Skeletal muscle tissue (tissue), 4 donors: Measurements from ENCODE around the gene PHKB. TPM values are rescaled to one million over a fixed set of nuclear protein-coding genes. Genes with fewer than 3 reads are reported as not detected.
"Not testable (repeated sequence)": the region's sequence is repeated elsewhere in the genome, so short reads cannot be mapped to it uniquely, and the experiment has no call there.

Experiments used
- H3K27ac ChIP-seq: one replicate; pipeline ENCODE4 v1.7.0; 2013; ENCODE audit warnings: mild to moderate bottlenecking, low read depth, low read length, inconsistent platforms
- H3K27me3 ChIP-seq, 3 donors: one replicate each; pipeline ENCODE4 v1.7.0; 2013; ENCODE audit warnings: low read length in 3 of 3; ENCODE audit not compliant: control insufficient read depth in 3 of 3, insufficient read depth in 3 of 3
- H3K36me3 ChIP-seq, 3 donors: one replicate each; pipeline ENCODE4 v1.7.0; 2013; ENCODE audit warnings: low read length in 3 of 3; ENCODE audit not compliant: control insufficient read depth in 3 of 3, insufficient read depth in 3 of 3
- H3K4me1 ChIP-seq, 3 donors: one replicate each; pipeline ENCODE4 v1.7.0; 2013; ENCODE audit warnings: low read length in 3 of 3, mild to moderate bottlenecking in 3 of 3; ENCODE audit not compliant: control insufficient read depth in 3 of 3, insufficient read depth in 3 of 3
- H3K4me3 ChIP-seq, 3 donors: one replicate each; pipeline ENCODE4 v1.7.0; 2013; ENCODE audit warnings: low read length in 3 of 3
- H3K9ac ChIP-seq, 3 donors: one replicate each; pipeline ENCODE4 v1.7.0; 2013; ENCODE audit warnings: low read length in 3 of 3, mild to moderate bottlenecking in 3 of 3, moderate library complexity in 2 of 3, low read depth in 1 of 3
- H3K9me3 ChIP-seq, 3 donors: one replicate each; pipeline ENCODE4 v1.7.0; 2013; ENCODE audit warnings: low read length in 3 of 3; ENCODE audit not compliant: control insufficient read depth in 3 of 3
- total RNA-seq: library from RNA; depleted of rRNA; stranded (reverse); fragments of >200 nt; gene quantifications from one replicate; pipeline ENCODE4 v1.2.3, GENCODE V29; 2014
- donor health status: Osteomylitis.

The PHKB gene
- total RNA-seq, 1 donor from 2014 or later = 68.9 TPM

GRCh38 chr16:47676635-47677177 is 215.6 kb downstream of the PHKB start:
- no peak overlapping the region for H3K9ac ChIP-seq
- no peaks in the 10 kb centered on the region for H3K27me3 ChIP-seq
- H3K27ac ChIP-seq = no peak overlapping the region
- no peak overlapping the region for H3K4me3 ChIP-seq
- H3K36me3 ChIP-seq = peaks cover 12 to 26% (median 25%) of the 10 kb centered on the region in 3 donors
- no peaks in the 10 kb centered on the region for H3K4me1 ChIP-seq
- H3K9me3 ChIP-seq = no peaks in the 10 kb centered on the region

DNA sequence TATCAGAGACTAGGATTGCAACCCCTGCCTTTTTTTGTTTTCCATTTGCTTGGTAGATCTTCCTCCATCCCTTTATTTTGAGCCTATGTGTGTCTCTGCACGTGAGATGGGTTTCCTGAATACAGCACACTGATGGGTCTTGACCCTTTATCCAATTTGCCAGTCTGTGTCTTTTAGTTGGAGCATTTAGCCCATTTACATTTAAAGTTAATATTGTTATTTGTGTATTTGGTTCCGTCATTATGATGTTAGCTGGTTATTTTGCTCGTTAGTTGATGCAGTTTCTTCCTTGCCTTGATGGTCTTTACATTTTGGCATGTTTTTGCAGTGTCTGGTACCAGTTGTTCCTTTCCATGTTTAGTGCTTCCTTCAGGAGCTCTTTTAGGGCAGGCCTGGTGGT is 220.4 kb downstream of the PHKB start:
- not testable (repeated sequence) for H3K9ac ChIP-seq, H3K4me1 ChIP-seq, H3K27me3 ChIP-seq, H3K9me3 ChIP-seq, H3K27ac ChIP-seq, H3K4me3 ChIP-seq
- peaks cover 9 to 13% (median 10%) of the 10 kb centered on the region in 3 donors for H3K36me3 ChIP-seq

DNA sequence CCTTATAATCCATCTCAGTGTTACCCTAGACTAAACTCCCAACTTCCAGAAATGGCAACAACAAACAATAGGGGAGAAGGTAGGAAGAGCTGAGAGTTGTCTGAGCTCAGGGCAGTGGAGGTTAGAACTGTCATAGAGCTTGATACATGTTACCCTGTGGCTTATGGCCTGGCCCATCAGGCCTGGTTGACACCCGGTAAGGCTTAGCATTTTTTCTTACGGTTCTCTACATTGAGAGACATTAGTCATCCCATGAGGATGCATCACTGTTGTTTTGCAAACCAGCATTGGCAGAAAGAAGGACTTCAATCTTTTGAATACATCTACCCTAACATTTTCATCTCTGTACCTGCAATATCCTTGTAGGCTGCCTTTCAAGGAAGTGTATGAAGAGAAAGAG is 226.6 kb downstream of the PHKB start:
- H3K27me3 ChIP-seq = no peaks in the 10 kb centered on the region
- H3K4me1 ChIP-seq = no peaks in the 10 kb centered on the region
- no peak overlapping the region for H3K4me3 ChIP-seq
- no peak overlapping the region for H3K9ac ChIP-seq
- peaks cover 14 to 36% (median 26%) of the 10 kb centered on the region in 3 donors for H3K36me3 ChIP-seq
- no peak overlapping the region for H3K27ac ChIP-seq
- no peaks in the 10 kb centered on the region for H3K9me3 ChIP-seq

DNA sequence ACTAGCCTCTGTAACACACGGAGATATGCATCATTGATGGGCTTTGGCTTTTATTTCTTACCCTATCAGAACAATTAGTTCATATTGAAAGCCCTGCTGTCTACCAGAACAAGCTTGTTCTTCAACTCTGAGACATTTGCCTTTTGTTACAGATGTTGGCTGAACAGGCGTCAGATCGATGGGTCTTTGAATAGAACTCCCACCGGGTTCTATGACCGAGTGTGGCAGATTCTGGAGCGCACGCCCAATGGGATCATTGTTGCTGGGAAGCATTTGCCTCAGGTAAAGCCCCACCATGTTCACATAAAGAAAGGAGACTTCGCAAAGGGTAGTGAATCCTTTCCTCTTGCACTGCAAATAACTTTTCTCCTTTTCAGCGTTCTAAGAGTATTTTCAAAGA is 232.1 kb downstream of the PHKB start:
- H3K27ac ChIP-seq = no peak overlapping the region
- H3K27me3 ChIP-seq = no peaks in the 10 kb centered on the region
- H3K9me3 ChIP-seq = no peaks in the 10 kb centered on the region
- no peak overlapping the region for H3K9ac ChIP-seq
- no peak overlapping the region for H3K4me3 ChIP-seq
- no peaks in the 10 kb centered on the region for H3K4me1 ChIP-seq
- peaks cover 50 to 70% (median 70%) of the 10 kb centered on the region in 3 donors for H3K36me3 ChIP-seq

DNA sequence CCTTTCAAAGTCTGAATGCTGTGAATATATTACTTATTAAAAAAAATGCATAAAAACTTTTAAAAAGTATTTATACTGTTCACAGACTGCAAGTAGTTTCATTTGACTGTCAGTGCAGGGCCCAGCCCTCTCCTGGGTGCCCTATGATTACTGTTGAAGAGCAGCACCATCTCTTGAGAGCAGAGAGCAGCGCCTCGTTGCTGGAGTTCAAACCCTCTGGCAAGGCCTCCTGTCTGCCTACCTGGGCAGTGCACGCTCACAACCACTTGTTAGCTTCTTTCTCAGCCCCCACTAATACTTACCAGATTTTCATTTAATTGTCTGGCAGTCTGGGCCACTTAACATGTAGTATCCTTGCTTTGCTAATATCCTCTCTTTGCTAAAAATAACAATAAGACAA is 233.4 kb downstream of the PHKB start:
- Histone ChIP-seq H3K9ac (no peak overlapping the region), H3K4me3 (no peak overlapping the region), H3K27ac (no peak overlapping the region), H3K4me1 (no peaks in the 10 kb centered on the region), H3K9me3 (no peaks in the 10 kb centered on the region), H3K27me3 (no peaks in the 10 kb centered on the region), H3K36me3 (peaks cover 47 to 68% (median 66%) of the 10 kb centered on the region in 3 donors)

DNA sequence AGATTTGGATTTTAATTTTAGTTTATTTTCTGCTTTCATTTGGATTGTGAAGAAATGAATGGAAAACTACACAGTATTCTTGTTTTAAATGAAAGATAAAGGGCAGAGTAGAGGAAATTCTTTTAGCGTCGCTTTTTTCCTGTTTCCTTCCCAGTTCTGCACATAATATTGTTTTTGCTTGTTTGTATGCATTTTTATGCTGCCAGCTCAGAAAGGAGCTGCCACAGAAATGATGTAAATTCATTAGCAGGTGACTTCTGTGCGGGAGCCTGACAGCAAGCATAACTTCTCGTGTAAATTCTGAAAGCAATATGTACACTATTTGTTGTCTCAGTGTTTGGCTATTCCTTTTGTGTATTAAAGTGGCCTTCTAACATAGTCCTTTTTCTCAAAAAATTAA is 234.6 kb downstream of the PHKB start:
- Histone ChIP-seq H3K27me3 (no peaks in the 10 kb centered on the region), H3K27ac (no peak overlapping the region), H3K9ac (no peak overlapping the region), H3K4me1 (no peaks in the 10 kb centered on the region), H3K9me3 (no peaks in the 10 kb centered on the region), H3K4me3 (no peak overlapping the region), H3K36me3 (peaks cover 41 to 60% (median 58%) of the 10 kb centered on the region in 3 donors)

DNA sequence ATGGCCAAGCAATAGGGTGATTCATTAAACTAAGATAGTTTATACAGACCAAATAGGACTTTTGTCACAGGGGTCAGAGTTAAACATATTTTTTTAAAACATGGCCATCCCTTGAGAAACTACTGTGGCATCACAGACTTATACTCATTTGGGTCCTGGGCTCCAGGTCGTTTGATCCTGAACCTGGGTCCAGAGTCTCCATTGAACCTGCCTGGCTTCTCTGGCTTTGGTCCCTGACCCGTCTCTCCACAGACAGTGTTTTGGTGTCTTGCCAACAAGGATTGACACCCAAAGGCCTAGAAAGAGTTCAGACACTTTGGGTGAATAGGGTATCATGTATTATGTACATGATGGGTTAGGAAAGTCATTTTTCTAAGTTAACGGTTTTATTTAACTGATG is 236.7 kb downstream of the PHKB start:
- Histone ChIP-seq H3K36me3 (peaks cover 40 to 51% (median 51%) of the 10 kb centered on the region in 3 donors), H3K4me3 (no peak overlapping the region), H3K27ac (no peak overlapping the region), H3K4me1 (no peaks in the 10 kb centered on the region), H3K9ac (no peak overlapping the region), H3K27me3 (no peaks in the 10 kb centered on the region), H3K9me3 (no peaks in the 10 kb centered on the region)

DNA sequence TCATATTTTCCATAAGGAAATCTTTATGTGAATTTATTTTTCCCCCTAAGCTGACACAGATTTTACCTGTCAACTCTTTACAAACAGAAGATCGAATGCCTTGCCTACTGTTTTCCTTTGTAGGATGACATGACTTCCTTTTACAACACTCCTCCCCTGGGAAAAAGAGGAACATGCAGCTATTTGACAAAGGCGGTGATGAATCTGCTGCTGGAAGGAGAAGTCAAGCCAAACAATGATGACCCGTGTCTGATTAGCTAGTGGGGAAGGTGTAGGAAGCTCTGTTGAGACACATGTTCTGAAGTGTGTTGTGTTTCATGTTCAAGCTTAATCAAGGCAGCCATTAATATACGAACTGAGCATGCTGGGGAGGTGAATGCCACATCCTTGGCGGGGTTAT is 238.0 kb downstream of the PHKB start:
- H3K36me3 ChIP-seq = peaks cover 33 to 46% (median 40%) of the 10 kb centered on the region in 3 donors
- no peak overlapping the region for H3K9ac ChIP-seq
- no peaks in the 10 kb centered on the region for H3K4me1 ChIP-seq
- H3K4me3 ChIP-seq = no peak overlapping the region
- no peaks in the 10 kb centered on the region for H3K27me3 ChIP-seq
- no peak overlapping the region for H3K27ac ChIP-seq
- H3K9me3 ChIP-seq = no peaks in the 10 kb centered on the region

DNA sequence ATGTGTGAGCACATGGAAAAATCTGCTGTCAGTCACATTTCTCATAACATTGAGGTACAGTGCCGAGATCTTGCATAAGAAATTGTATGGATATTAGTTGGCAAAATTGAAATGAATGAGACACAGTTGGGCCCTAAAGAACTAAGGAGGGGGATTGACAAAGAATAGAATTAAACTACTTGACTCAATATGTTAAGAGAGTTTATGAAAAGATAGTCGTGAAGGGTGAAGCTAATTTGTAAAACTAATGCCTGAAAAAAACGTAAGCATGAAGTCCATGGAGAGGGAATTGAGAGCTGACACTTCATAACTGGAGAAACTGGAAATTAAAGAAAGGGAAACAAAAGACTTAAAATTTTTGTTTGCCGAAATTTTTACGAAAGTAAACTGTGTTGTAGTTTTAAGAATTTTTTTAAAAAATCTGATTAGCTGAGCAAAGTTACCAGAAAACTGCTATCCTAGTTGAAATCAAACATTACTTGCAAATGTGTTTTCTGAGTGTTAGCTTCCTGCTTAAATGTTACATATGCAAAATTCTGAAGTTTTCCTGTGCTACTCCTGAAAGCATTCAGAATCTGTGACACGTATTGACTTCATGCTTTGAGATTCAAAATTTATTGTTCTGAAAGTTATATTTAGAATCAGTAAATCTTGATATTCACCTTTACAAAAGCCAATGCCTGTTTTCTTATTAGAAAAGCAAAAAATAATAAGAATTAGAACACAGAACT is 239.9 kb downstream of the PHKB start:
- H3K9ac ChIP-seq = no peak overlapping the region
- H3K36me3 ChIP-seq = peaks cover 22 to 29% (median 25%) of the 10 kb centered on the region in 3 donors
- no peaks in the 10 kb centered on the region for H3K27me3 ChIP-seq
- no peak overlapping the region for H3K27ac ChIP-seq
- no peaks in the 10 kb centered on the region for H3K9me3 ChIP-seq
- H3K4me3 ChIP-seq = no peak overlapping the region
- no peaks in the 10 kb centered on the region for H3K4me1 ChIP-seq

GRCh38 chr16:47705266-47705665 is 244.1 kb downstream of the PHKB start:
- no peaks in the 10 kb centered on the region for H3K27me3 ChIP-seq
- no peaks in the 10 kb centered on the region for H3K4me1 ChIP-seq
- H3K27ac ChIP-seq = no peak overlapping the region
- H3K9ac ChIP-seq = no peak overlapping the region
- H3K9me3 ChIP-seq = no peaks in the 10 kb centered on the region
- H3K36me3 ChIP-seq = no peaks in the 10 kb centered on the region
- no peak overlapping the region for H3K4me3 ChIP-seq
